A549 (cell line): ENCODE results near the gene PTH2R. TPM values are rescaled to one million over a fixed set of nuclear protein-coding genes. Genes with fewer than 3 reads are reported as not detected.
"Not testable (repeated sequence)": the region's sequence is repeated elsewhere in the genome, so short reads cannot be mapped to it uniquely, and the experiment has no call there.

Experiments used
- ATAC-seq, 2 experiments: fragments of 200-7000 bp in 1 of 2; fragments of >200 bp in 1 of 2; cut with Nextera tagmentation in 1 of 2; cut with Tn5 transposase in 1 of 2; 3 replicates each; pipeline versions ENCODE4 v1.8.0 to v1.9.1; 2018 to 2020; ENCODE audit warnings: mild to moderate bottlenecking in 1 of 2, moderate library complexity in 1 of 2
- CTCF ChIA-PET: fragments of 300-600 bp; sonication (Branson Sonifier 250); formaldehyde crosslinking; extraction: SDS; loops from one replicate; lab custom pipeline; 2021; ENCODE audit warnings: antibody characterized with exemption, inconsistent platforms; lab: Yijun Ruan, JAX
- POLR2A ChIA-PET: fragments of 350-600 bp; formaldehyde crosslinking; extraction: SDS; loops from one replicate; lab custom pipeline; 2021; ENCODE audit warnings: antibody characterized with exemption, inconsistent platforms; lab: Yijun Ruan, JAX
- DNase-seq, 2 experiments: peaks; one replicate each; pipeline versions ENCODE4 v3.0.0 to v3.0.0-alpha.2; 2011 to 2016; ENCODE audit warnings: low read depth in 1 of 2, low spot score in 1 of 2
- FAIRE-seq: peaks from 2 replicates; lab custom pipeline; 2011; peaks lifted over from hg19 to GRCh38; lab: Jason Lieb, UNC
- H3K27ac ChIP-seq, 2 experiments: fragments of >200 bp; sonication (Bioruptor Twin); formaldehyde crosslinking; 3 replicates each; pipeline ENCODE4 v1.5.1; 2016 to 2017
- H3K4me1 ChIP-seq: fragments of >200 bp; sonication (Bioruptor Twin); formaldehyde crosslinking; 3 replicates; pipeline ENCODE4 v1.6.1; 2016
- H3K4me2 ChIP-seq: fragments of >200 bp; sonication (Bioruptor Twin); formaldehyde crosslinking; 3 replicates; pipeline ENCODE4 v1.6.1; 2016
- H3K4me3 ChIP-seq: fragments of >200 bp; sonication (Bioruptor Twin); formaldehyde crosslinking; 3 replicates; pipeline ENCODE4 v1.5.1; 2016
- H3K9me3 ChIP-seq: fragments of >200 bp; sonication (Bioruptor Twin); formaldehyde crosslinking; 3 replicates; pipeline ENCODE4 v1.6.1; 2016
- ATOH8 ChIP-seq: fragments of 250-450 bp; sonication (Bioruptor Pico); IDR thresholded peaks from 2 replicates; pipeline ENCODE4 v1.5.0; 2020; ENCODE audit warnings: low read depth, mild to moderate bottlenecking, moderate library complexity
- CBX2 ChIP-seq: fragments of 200-600 bp; sonication (generic); IDR thresholded peaks from 2 replicates; pipeline ENCODE4 v1.6.1; 2016; ENCODE audit warnings: low read depth, mild to moderate bottlenecking, borderline replicate concordance
- CBX8 ChIP-seq: fragments of 200-600 bp; sonication (generic); IDR thresholded peaks from 2 replicates; pipeline ENCODE4 v1.6.1; 2016
- CEBPB ChIP-seq, 2 experiments: fragments of >200 bp in 1 of 2; sonication (Bioruptor Twin) in 1 of 2; formaldehyde crosslinking in 1 of 2; IDR thresholded peaks; 2 replicates each; pipeline ENCODE4 v1.6.1; 2012 to 2016
- CHD4 ChIP-seq: fragments of 200-600 bp; sonication (generic); IDR thresholded peaks from 2 replicates; pipeline ENCODE4 v1.6.1; 2016; ENCODE audit warnings: antibody characterized with exemption, mild to moderate bottlenecking, borderline replicate concordance
- EHF ChIP-seq: fragments of 250-450 bp; sonication (Bioruptor Pico); IDR thresholded peaks from 2 replicates; pipeline ENCODE4 v1.5.0; 2020; ENCODE audit warnings: mild to moderate bottlenecking
- ESRRA ChIP-seq: fragments of 150-350 bp; IDR thresholded peaks from 2 replicates; pipeline ENCODE4 v1.6.1; 2014; ENCODE audit warnings: mild to moderate bottlenecking, low read length, borderline replicate concordance
- FOSL2 ChIP-seq, 2 experiments: fragments of 450-650 bp in 1 of 2; fragments of >200 bp in 1 of 2; sonication (Bioruptor Twin) in 1 of 2; formaldehyde crosslinking; IDR thresholded peaks; 2 replicates each; pipeline versions ENCODE4 v1.5.0 to v1.6.1; 2016 to 2020; ENCODE audit warnings: mild to moderate bottlenecking in 1 of 2, moderate library complexity in 1 of 2
- GATA3 ChIP-seq: IDR thresholded peaks from 2 replicates; pipeline ENCODE4 v1.6.1; 2012; ENCODE audit warnings: borderline replicate concordance
- HDAC2 ChIP-seq: fragments of 200-600 bp; sonication (generic); IDR thresholded peaks from 2 replicates; pipeline ENCODE4 v1.6.1; 2016
- HES2 ChIP-seq: fragments of >200 bp; sonication (Bioruptor Twin); formaldehyde crosslinking; IDR thresholded peaks from 2 replicates; pipeline ENCODE4 v1.6.1; 2016
- HEYL ChIP-seq: fragments of 250-450 bp; sonication (Bioruptor Pico); IDR thresholded peaks from 2 replicates; pipeline ENCODE4 v1.8.0; 2021; ENCODE audit warnings: mild to moderate bottlenecking, moderate library complexity
- HOXA7 ChIP-seq: fragments of 250-450 bp; sonication (Bioruptor Pico); IDR thresholded peaks from 2 replicates; pipeline ENCODE4 v1.5.0; 2020; ENCODE audit warnings: mild to moderate bottlenecking, moderate library complexity
- HOXB13 ChIP-seq: fragments of 250-450 bp; sonication (Bioruptor Pico); IDR thresholded peaks from 2 replicates; pipeline ENCODE4 v1.5.0; 2020; ENCODE audit warnings: low read depth, mild to moderate bottlenecking, moderate library complexity
- JUN ChIP-seq, 2 experiments: fragments of >200 bp; sonication (Bioruptor Twin); formaldehyde crosslinking; IDR thresholded peaks; 2 replicates in 1 of 2; 3 replicates in 1 of 2; pipeline ENCODE4 v1.6.1; 2016 to 2017
- KDM1A ChIP-seq: fragments of 200-600 bp; sonication (generic); IDR thresholded peaks from 2 replicates; pipeline ENCODE4 v1.6.1; 2016; ENCODE audit warnings: low read depth, mild to moderate bottlenecking
- MYC ChIP-seq: IDR thresholded peaks from 2 replicates; pipeline ENCODE4 v1.6.1; 2012; ENCODE audit warnings: mild to moderate bottlenecking, inconsistent platforms, low read length, improper control_type of control experiment, borderline replicate concordance
- NPAS2 ChIP-seq: fragments of 250-450 bp; sonication (Bioruptor Pico); IDR thresholded peaks from 2 replicates; pipeline ENCODE4 v1.8.0; 2022; ENCODE audit warnings: mild to moderate bottlenecking, moderate library complexity, borderline replicate concordance
- POLR2A ChIP-seq: IDR thresholded peaks from 2 replicates; pipeline ENCODE4 v1.6.1; 2012; ENCODE audit warnings: mild to moderate bottlenecking, low read length
- RAD21 ChIP-seq, 2 experiments: fragments of >200 bp in 1 of 2; sonication (Bioruptor Twin) in 1 of 2; formaldehyde crosslinking in 1 of 2; IDR thresholded peaks in 1 of 2; conservative IDR thresholded peaks in 1 of 2; 2 replicates in 1 of 2; 3 replicates in 1 of 2; pipeline ENCODE4 v1.6.1; 2012 to 2018; ENCODE audit warnings: inconsistent platforms in 1 of 2
- RARB ChIP-seq: fragments of 250-450 bp; sonication (Bioruptor Pico); IDR thresholded peaks from 2 replicates; pipeline ENCODE4 v1.8.0; 2021; ENCODE audit warnings: mild to moderate bottlenecking, moderate library complexity
- RFX5 ChIP-seq: fragments of 450-650 bp; IDR thresholded peaks from 2 replicates; pipeline ENCODE4 v1.7.1; 2014; ENCODE audit warnings: antibody characterized with exemption, mild to moderate bottlenecking, moderate library complexity
- RNF2 ChIP-seq: fragments of 200-600 bp; sonication (generic); IDR thresholded peaks from 2 replicates; pipeline ENCODE4 v1.6.1; 2016; ENCODE audit warnings: low read depth, mild to moderate bottlenecking, antibody characterized with exemption, moderate library complexity, borderline replicate concordance
- TFCP2L1 ChIP-seq: fragments of 250-450 bp; sonication (Bioruptor Pico); IDR thresholded peaks from 2 replicates; pipeline ENCODE4 v1.5.0; 2021; ENCODE audit warnings: mild to moderate bottlenecking
- ZC3H11A ChIP-seq: fragments of 450-650 bp; IDR thresholded peaks from 2 replicates; pipeline ENCODE4 v1.6.1; 2014; ENCODE audit warnings: antibody characterized with exemption, mild to moderate bottlenecking
- ZFP36 ChIP-seq: fragments of 450-650 bp; IDR thresholded peaks from 2 replicates; pipeline ENCODE4 v1.6.1; 2014; ENCODE audit warnings: borderline replicate concordance; ENCODE audit not compliant: partially characterized antibody
- ZNF302 ChIP-seq: fragments of 250-450 bp; sonication (Bioruptor Pico); IDR thresholded peaks from 2 replicates; pipeline ENCODE4 v1.9.0; 2021; ENCODE audit warnings: inconsistent platforms, mild to moderate bottlenecking, moderate library complexity
- ZSCAN20 ChIP-seq: fragments of 250-450 bp; sonication (Bioruptor Pico); IDR thresholded peaks from 2 replicates; pipeline ENCODE4 v1.8.0; 2022; ENCODE audit warnings: mild to moderate bottlenecking, moderate library complexity
- WGBS: methylation state at CpG from one replicate; pipeline ENCODE4 v1.1.6; 2017; ENCODE audit errors: missing lambda C conversion rate; 5-methylcytosine and 5-hydroxymethylcytosine counted together
- polyA plus RNA-seq, 4 experiments: library from polyadenylated mRNA; depleted of rRNA in 3 of 4; stranded (reverse); fragments of >200 nt; fragmentation: RNase III in 1 of 4; extraction: RNeasy Plus Mini Kit Qiagen cat#74134 plus additional on column Dnase treatment in 1 of 4; gene quantifications; 2 replicates in 3 of 4; 3 replicates in 1 of 4; pipeline ENCODE4 v1.2.3, GENCODE V29; 2011 to 2017
- TF ChIP-seq, protein P1 (sequence below): fragments of 450-650 bp; IDR thresholded peaks from 2 replicates; pipeline ENCODE4 v1.6.1; 2014; ENCODE audit warnings: antibody characterized with exemption

The PTH2R gene
- polyA plus RNA-seq, 2 of the 4 experiments (the other 2 are of a cell fraction) = not detected

GRCh38 chr2:208440716-208441115 is 34.1 kb downstream of the PTH2R start:
- CTCF ChIA-PET = interaction anchor here (0.6 to 1.0 kb wide), 2 partner anchors 9 to 19 kb away, joined by 3 read pairs; no protein-coding TSS in a partner anchor
- Histone ChIP-seq H3K4me1 (no peaks in the 10 kb centered on the region), H3K27ac (no peak overlapping the region), H3K4me2 (no peak overlapping the region), H3K4me3 (no peak overlapping the region), H3K9me3 (no peaks in the 10 kb centered on the region)
- DNase-seq = no peak
- WGBS = 70% methylated on average over 2 of the region's 2 CpGs
- no peak for FAIRE-seq
- TF ChIP-seq POLR2A = no peak
- TF ChIP-seq RNF2 = no peak
- TF ChIP-seq RAD21 (conservative IDR thresholded peaks at IDR 0.05 in 1 of 2, IDR thresholded peaks at IDR 0.05 in 1 of 2) = no peak
- no peak for TF ChIP-seq CHD4
- TF ChIP-seq CEBPB (IDR thresholded peaks at IDR 0.05) = no peak
- no peak for TF ChIP-seq RARB
- TF ChIP-seq HES2 = no peak
- no peak for TF ChIP-seq GATA3
- no peak for TF ChIP-seq CBX8
- TF ChIP-seq HOXB13 (CRISPR knock-in tag) = no peak
- TF ChIP-seq ESRRA = no peak
- POLR2A ChIA-PET = no interaction called here
- no peak; a peak in 1 of 6 replicates for ATAC-seq

- no peak for ATAC-seq
- POLR2A ChIA-PET = no interaction called here
- no peak overlapping the region for H3K4me3 ChIP-seq
- TF ChIP-seq CBX2 (no peak), ZFP36 (no peak), NPAS2 (CRISPR knock-in tag) (no peak), MYC (no peak), ZSCAN20 (CRISPR knock-in tag) (no peak), JUN (IDR thresholded peaks at IDR 0.05) (no peak), RFX5 (no peak), ATOH8 (no peak)
- TF ChIP-seq, protein P1, sequence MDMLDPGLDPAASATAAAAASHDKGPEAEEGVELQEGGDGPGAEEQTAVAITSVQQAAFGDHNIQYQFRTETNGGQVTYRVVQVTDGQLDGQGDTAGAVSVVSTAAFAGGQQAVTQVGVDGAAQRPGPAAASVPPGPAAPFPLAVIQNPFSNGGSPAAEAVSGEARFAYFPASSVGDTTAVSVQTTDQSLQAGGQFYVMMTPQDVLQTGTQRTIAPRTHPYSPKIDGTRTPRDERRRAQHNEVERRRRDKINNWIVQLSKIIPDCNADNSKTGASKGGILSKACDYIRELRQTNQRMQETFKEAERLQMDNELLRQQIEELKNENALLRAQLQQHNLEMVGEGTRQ = no peak
- H3K9me3 ChIP-seq = no peaks in the 10 kb centered on the region
- 7% methylated on average over 2 of the region's 2 CpGs for WGBS
- H3K4me1 ChIP-seq = no peaks in the 10 kb centered on the region
- FAIRE-seq = no peak
- no peak overlapping the region for H3K27ac ChIP-seq
- CTCF ChIA-PET = no interaction called here
- H3K4me2 ChIP-seq = no peak overlapping the region
- no peak for DNase-seq
These were observed 35.4 kb downstream of the PTH2R start for GRCh38 chr2:208441951-208442350.

DNA sequence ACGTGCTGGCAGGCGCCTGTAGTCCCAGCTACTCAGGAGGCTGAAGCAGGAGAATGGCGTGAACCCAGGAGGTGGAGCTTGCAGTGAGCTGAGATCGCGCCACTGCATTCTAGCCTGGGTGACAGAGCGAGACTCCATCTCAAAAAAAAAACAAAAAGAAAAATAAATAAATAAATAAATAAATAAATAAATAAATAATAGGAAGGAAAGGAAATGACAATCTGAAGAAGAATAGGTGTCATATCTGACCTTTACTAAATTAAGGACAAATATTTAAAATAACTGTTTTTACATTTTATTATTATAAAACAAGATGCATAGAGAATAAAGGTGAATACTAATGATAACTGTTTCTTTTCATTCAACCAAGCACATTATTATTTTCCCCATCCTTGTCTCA is 40.9 kb downstream of the PTH2R start:
- H3K9me3 ChIP-seq, H3K4me3 ChIP-seq, DNase-seq, POLR2A ChIA-PET, FAIRE-seq, H3K4me2 ChIP-seq, ATAC-seq, H3K4me1 ChIP-seq, H3K27ac ChIP-seq: not testable (repeated sequence)
- TF ChIP-seq ZC3H11A = peak; percentile 32
- WGBS = 51% methylated on average over 6 of the region's 6 CpGs
- CTCF ChIA-PET = interaction anchor here (1.4 kb wide), 1 partner anchor 41 kb away, joined by 3 read pairs; the partner anchor contains the start of gene PTH2R

DNA sequence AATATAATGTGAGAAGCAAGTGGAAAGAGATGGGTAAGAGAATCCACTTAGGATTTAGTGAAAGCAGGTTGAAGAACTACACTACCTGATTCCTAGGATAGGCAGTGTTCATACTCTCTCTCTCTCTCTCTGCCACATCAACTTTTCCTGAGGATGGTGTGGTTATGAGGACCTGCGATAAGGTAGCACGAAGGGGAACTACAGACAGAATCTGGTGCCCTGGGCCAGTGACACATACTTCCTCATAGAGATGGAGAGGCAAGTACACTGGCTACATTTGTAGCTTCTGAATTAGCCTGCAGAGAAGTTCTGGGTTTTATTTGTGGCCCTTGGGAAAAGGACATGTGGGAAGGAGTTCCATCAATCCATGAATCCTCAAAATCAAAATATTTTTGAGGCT is 44.5 kb downstream of the PTH2R start:
- 45% methylated on average over 2 of the region's 2 CpGs for WGBS
- Histone ChIP-seq H3K27ac (no peak overlapping the region), H3K4me2 (no peak overlapping the region), H3K4me1 (no peaks in the 10 kb centered on the region), H3K9me3 (no peaks in the 10 kb centered on the region), H3K4me3 (no peak overlapping the region)
- ATAC-seq = no peak
- CTCF ChIA-PET = no interaction called here
- FAIRE-seq = no peak
- no peak for DNase-seq
- POLR2A ChIA-PET = no interaction called here
- no peak for TF ChIP-seq TFCP2L1 (CRISPR knock-in tag)
- no peak for TF ChIP-seq ZSCAN20 (CRISPR knock-in tag)
- no peak for TF ChIP-seq HDAC2
- TF ChIP-seq FOSL2 (IDR thresholded peaks at IDR 0.05) = no peak
- TF ChIP-seq FOSL2 (CRISPR knock-in tag; IDR thresholded peaks at IDR 0.05) = no peak
- TF ChIP-seq HOXA7 (CRISPR knock-in tag) = no peak
- TF ChIP-seq ZNF302 = no peak
- no peak for TF ChIP-seq ZC3H11A
- TF ChIP-seq RAD21 (conservative IDR thresholded peaks at IDR 0.05 in 1 of 2, IDR thresholded peaks at IDR 0.05 in 1 of 2) = no peak
- TF ChIP-seq CBX8 = no peak
- TF ChIP-seq POLR2A = no peak
- TF ChIP-seq HES2 = no peak
- no peak for TF ChIP-seq KDM1A
- TF ChIP-seq EHF (CRISPR knock-in tag) = no peak
- TF ChIP-seq HEYL (CRISPR knock-in tag) = no peak
- TF ChIP-seq ATOH8 = no peak
